ENCODE measurements around the gene RAB15. TPM values are rescaled to one million over a fixed set of nuclear protein-coding genes. Genes with fewer than 3 reads are reported as not detected.

The RAB15 gene
- total RNA-seq (2022; extraction: Qiagen RNA extraction): 20.9 to 23.4 TPM (median 21.6 TPM) in 5 replicates

GRCh38 chr14:64971943-64972791, at the start of gene RAB15:
RAB15 (minus strand) TSS chr14:64972336; CDS start chr14:64972076, 260 bp downstream.

DNA sequence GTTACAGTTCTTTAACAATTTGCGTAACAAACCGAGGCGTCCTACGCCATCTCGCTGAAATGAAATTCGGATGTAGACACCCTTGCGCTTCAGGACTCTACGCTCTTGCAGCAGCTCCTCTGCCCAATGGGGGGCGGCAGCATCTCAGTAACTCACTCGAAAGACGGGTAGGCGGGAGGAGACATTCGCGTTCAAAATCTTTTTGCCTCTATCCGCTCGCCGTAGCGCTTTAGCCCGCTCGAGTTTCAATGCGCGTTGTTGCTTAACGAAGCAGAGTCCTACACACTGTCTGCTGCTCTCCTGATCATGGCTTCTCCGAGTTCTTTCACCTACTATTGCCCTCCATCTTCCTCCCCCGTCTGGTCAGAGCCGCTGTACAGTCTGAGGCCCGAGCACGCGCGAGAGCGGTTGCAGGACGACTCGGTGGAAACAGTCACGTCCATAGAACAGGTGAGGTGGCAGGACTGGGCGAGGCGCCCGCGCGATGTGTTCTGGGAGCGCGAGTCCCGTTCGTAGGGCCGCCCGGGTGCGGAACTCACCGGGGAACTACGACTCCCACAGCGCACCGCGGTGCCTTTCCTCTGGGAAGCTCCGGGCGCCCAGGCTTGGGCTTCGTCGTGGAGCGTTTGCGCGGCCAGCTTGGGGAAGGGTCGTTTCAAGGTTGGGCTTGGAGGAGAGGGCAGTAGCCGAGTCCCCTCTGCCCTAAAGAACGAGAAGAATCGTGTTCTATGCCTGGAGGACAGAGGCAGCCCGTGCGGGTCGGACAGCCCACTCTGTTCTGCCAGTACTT, 14.7 kb upstream of the RAB15 start, which contains the start of gene FNTB:
FNTB (plus strand) TSS at position 248 of the 790 bp plus-strand sequence; CDS start at position 307, 59 bp downstream.

GRCh38 chr14:64942531-64943111, 29.5 kb downstream of the RAB15 start, which contains the start of gene GPX2:
GPX2 (minus strand) TSS chr14:64942745; CDS start chr14:64942726, 19 bp downstream.

DNA sequence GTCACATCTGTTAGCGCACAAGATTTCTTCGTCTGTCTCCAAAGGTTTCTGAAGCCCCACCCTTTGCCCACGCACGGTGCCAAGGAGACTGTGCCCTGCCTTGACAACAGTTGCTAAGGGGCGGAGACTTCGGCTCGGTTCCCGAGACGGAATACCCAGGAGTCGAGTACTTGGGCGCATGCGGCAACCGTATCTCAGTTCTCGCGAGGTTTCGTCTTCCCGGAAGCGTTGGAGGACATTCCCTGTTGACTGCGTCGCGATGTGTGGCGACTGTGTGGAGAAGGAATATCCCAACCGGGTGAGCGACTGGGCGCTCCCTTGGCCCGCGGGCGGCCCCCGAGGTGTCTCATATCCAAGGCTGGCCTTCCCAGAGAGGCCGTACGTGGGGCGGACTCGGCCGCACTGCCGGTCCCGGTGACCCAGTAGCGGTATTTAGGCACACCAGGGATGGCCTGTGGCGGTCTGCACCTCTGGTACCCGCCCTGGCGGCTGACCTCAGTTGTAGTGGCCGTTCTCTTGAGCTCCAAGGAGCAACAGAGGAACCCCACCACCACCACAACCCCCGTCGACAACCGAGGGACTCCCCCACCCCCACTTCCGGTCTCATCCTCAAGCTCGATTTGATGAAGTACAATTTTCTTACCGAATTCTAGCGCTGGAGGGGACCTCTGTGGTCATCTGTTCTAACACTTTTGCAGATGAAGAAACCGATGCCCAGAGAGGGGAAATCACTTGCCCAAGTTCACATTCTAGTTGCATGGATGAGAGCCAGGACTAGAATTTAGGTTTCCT, 57.7 kb downstream of the RAB15 start, which contains the start of gene CHURC1:
CHURC1 (plus strand) TSS at position 219 of the 792 bp plus-strand sequence; CDS start at position 260, 41 bp downstream.

Other genes starting within 250 kb of the RAB15 start
- 1.2 to 2.4 TPM (median 2.0 TPM) in 5 replicates for gene SPTB, start 92.4 kb downstream of the RAB15 start, total RNA-seq (2022; extraction: Qiagen RNA extraction)
- gene CHURC1, start 57.9 kb downstream of the RAB15 start, total RNA-seq (2022; extraction: Qiagen RNA extraction): 75.4 to 134 TPM (median 77.2 TPM) in 5 replicates
- gene GPX2, start 29.6 kb downstream of the RAB15 start, total RNA-seq (2022; extraction: Qiagen RNA extraction): 172 to 291 TPM (median 185 TPM) in 5 replicates
- gene FNTB, start 14.6 kb upstream of the RAB15 start, total RNA-seq (2022; extraction: Qiagen RNA extraction): 22.2 to 24.5 TPM (median 22.9 TPM) in 5 replicates
- gene MAX, start 130.2 kb upstream of the RAB15 start, total RNA-seq (2022; extraction: Qiagen RNA extraction): 60.5 to 70.1 TPM (median 67.5 TPM) in 5 replicates

Data from A549 treated with dexamethasone at 1 μM for 4 hours (cell line).